Measurements from ENCODE around the gene DOCK4. TPM values are rescaled to one million over a fixed set of nuclear protein-coding genes. Genes with fewer than 3 reads are reported as not detected.
A peak's percentile ranks its signal among the peaks of the same experiment; 100 is the strongest.

DOCK4 gene
- total RNA-seq, 1 donor from 2014 or later = 4.5 TPM

GRCh38 chr7:112049555-112050249 is 156.5 kb downstream of the DOCK4 start:
- no peak for DNase-seq (ENCODE audit: low read depth)
- FAIRE-seq = no peak
- Histone ChIP-seq H3K36me3 (ENCODE audit: control insufficient read depth, insufficient read depth, low read length) (no peaks in the 10 kb centered on the region), H3K4me3 (ENCODE audit: low read depth, low read length) (no peak overlapping the region), H3K27me3 (ENCODE audit: control insufficient read depth, insufficient read depth, low read length) (no peaks in the 10 kb centered on the region)
- TF ChIP-seq CTCF (IDR thresholded peaks at IDR 0.05; ENCODE audit: insufficient read depth, low read length, severe bottlenecking) = no peak

GRCh38 chr7:112047421-112047820 is 158.8 kb downstream of the DOCK4 start:
- no peak for DNase-seq (ENCODE audit: low read depth)
- Histone ChIP-seq H3K4me3 (ENCODE audit: low read depth, low read length) (no peak overlapping the region), H3K27me3 (ENCODE audit: control insufficient read depth, insufficient read depth, low read length) (no peaks in the 10 kb centered on the region), H3K36me3 (ENCODE audit: control insufficient read depth, insufficient read depth, low read length) (no peaks in the 10 kb centered on the region)
- TF ChIP-seq CTCF (IDR thresholded peaks at IDR 0.05; ENCODE audit: insufficient read depth, low read length, severe bottlenecking) = no peak
- no peak for FAIRE-seq

- TF ChIP-seq CTCF (IDR thresholded peaks at IDR 0.05; ENCODE audit: insufficient read depth, low read length, severe bottlenecking) = no peak
- FAIRE-seq (no peak), DNase-seq (ENCODE audit: low read depth) (no peak)
- Histone ChIP-seq H3K36me3 (ENCODE audit: control insufficient read depth, insufficient read depth, low read length) (no peaks in the 10 kb centered on the region), H3K4me3 (ENCODE audit: low read depth, low read length) (no peak overlapping the region), H3K27me3 (ENCODE audit: control insufficient read depth, insufficient read depth, low read length) (no peaks in the 10 kb centered on the region)
These were observed 161.0 kb downstream of the DOCK4 start for GRCh38 chr7:112045222-112045621.

GRCh38 chr7:112042631-112043030 is 163.6 kb downstream of the DOCK4 start:
- no peaks in the 10 kb centered on the region for H3K27me3 ChIP-seq (ENCODE audit: control insufficient read depth, insufficient read depth, low read length)
- FAIRE-seq (no peak), DNase-seq (ENCODE audit: low read depth) (no peak)
- H3K36me3 ChIP-seq (ENCODE audit: control insufficient read depth, insufficient read depth, low read length) = no peaks in the 10 kb centered on the region
- TF ChIP-seq CTCF (IDR thresholded peaks at IDR 0.05; ENCODE audit: insufficient read depth, low read length, severe bottlenecking) = no peak
- no peak overlapping the region for H3K4me3 ChIP-seq (ENCODE audit: low read depth, low read length)

GRCh38 chr7:112038353-112038752 is 167.8 kb downstream of the DOCK4 start:
- FAIRE-seq (no peak), DNase-seq (ENCODE audit: low read depth) (no peak)
- H3K36me3 ChIP-seq (ENCODE audit: control insufficient read depth, insufficient read depth, low read length) = no peaks in the 10 kb centered on the region
- no peak overlapping the region for H3K4me3 ChIP-seq (ENCODE audit: low read depth, low read length)
- no peaks in the 10 kb centered on the region for H3K27me3 ChIP-seq (ENCODE audit: control insufficient read depth, insufficient read depth, low read length)
- no peak for TF ChIP-seq CTCF (IDR thresholded peaks at IDR 0.05; ENCODE audit: insufficient read depth, low read length, severe bottlenecking)

DNA sequence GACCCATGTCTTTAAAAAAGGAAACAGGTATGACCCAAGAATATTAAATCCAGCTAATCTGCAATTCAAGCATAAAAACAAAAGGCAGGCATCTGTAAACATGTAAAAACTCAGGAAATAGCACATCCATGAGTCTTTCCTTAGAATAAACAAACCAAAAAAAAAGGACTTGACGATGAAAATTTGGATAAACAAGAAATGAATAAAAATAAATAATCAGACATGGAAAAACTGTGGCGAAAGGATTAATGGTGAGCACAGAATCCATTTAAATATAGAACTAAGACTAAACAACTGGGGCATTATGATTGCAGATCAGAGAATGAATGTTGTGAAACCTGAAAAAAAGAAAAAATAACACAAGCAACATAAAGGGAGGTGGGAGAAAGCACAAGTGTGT is 170.1 kb downstream of the DOCK4 start:
- H3K36me3 ChIP-seq (ENCODE audit: control insufficient read depth, insufficient read depth, low read length) = no peaks in the 10 kb centered on the region
- no peak overlapping the region for H3K4me3 ChIP-seq (ENCODE audit: low read depth, low read length)
- no peak for TF ChIP-seq CTCF (IDR thresholded peaks at IDR 0.05; ENCODE audit: insufficient read depth, low read length, severe bottlenecking)
- no peaks in the 10 kb centered on the region for H3K27me3 ChIP-seq (ENCODE audit: control insufficient read depth, insufficient read depth, low read length)
- FAIRE-seq (no peak), DNase-seq (ENCODE audit: low read depth) (peak; percentile 38)
